Raji (cell line): ENCODE results near the gene RASSF7.
A peak's percentile ranks its signal among the peaks of the same experiment; 100 is the strongest.

Experiments
- POLR2A ChIP-seq: IDR thresholded peaks from 2 replicates; pipeline ENCODE4 v1.6.1; 2011; ENCODE audit warnings: low read depth, low read length, control low read depth; ENCODE audit not compliant: insufficient read depth

Gene RASSF7, protein sequence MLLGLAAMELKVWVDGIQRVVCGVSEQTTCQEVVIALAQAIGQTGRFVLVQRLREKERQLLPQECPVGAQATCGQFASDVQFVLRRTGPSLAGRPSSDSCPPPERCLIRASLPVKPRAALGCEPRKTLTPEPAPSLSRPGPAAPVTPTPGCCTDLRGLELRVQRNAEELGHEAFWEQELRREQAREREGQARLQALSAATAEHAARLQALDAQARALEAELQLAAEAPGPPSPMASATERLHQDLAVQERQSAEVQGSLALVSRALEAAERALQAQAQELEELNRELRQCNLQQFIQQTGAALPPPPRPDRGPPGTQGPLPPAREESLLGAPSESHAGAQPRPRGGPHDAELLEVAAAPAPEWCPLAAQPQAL

GRCh38 chr11:560305-561147 is at the start of gene RASSF7, which contains the start of gene LMNTD2:
TSS of gene RASSF7 (plus strand) at chr11:560970. CDS start at chr11:561769, 799 bp downstream.
TSS of gene LMNTD2 (minus strand) at chr11:560738. CDS start at chr11:560716, 22 bp downstream.
- TF ChIP-seq POLR2A = peak; percentile 87

- no peak for TF ChIP-seq POLR2A
Observed at GRCh38 chr11:512761-513595, 47.8 kb upstream of the RASSF7 start.

GRCh38 chr11:514606-515005 is 46.2 kb upstream of the RASSF7 start:
- no peak for TF ChIP-seq POLR2A

GRCh38 chr11:515131-515530 is 45.6 kb upstream of the RASSF7 start:
- TF ChIP-seq POLR2A = no peak

DNA sequence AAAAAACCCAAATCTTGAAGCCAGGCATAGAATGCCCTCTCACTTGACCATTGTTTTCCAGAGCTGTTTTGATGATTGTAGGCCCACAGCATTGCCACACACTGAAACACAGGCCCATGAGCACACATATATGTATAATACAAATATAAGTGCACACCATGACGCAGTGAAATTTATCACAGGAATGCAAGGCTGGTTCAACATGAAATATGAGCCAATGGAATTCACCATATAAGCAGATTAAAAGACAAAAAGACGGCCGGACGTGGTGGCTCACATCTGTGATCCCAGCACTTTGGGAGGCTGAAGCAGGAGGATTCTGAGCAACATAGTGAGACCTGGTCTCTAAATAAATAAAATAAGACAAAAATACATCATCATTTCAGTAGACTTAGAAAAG is 44.4 kb upstream of the RASSF7 start:
- TF ChIP-seq POLR2A = no peak

DNA sequence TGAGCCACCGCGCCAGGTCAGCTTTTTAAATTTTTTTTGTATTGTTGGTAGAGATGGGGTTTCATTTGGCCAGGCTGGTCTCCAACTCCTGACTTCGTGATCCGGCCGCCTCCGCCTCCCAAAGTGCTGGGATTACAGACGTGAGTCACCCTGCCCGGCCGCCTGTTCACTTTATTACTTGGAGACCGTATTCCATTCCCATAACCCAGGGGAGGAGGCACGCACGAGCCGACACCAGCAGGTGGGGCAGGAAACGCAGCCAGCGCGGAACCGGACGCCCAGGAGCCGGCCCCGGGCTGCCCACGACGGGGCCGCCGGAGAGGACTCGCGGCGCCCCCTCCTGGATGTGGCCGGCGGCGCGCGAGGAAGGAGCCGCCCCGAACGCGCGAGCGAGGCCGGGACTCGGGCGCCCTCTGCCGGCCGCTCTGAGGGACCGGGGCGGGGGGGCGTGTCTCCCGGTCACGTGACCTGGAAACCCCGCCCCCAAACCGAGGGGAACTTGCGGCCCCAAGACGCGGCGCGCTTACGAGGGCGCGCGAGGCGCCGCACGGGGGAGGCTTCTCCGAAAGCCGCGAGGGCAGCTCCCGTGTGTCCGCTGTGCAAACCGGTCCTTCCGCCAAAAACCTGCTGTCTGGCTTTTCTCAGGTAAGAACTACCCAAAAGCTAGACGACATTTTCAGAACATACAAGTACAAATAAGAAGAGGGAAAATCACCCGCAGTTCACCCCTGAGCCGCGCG is 42.1 kb upstream of the RASSF7 start:
- TF ChIP-seq POLR2A = peak; percentile 76

- TF ChIP-seq POLR2A = no peak
Observed at GRCh38 chr11:520428-521176, 40.2 kb upstream of the RASSF7 start.

DNA sequence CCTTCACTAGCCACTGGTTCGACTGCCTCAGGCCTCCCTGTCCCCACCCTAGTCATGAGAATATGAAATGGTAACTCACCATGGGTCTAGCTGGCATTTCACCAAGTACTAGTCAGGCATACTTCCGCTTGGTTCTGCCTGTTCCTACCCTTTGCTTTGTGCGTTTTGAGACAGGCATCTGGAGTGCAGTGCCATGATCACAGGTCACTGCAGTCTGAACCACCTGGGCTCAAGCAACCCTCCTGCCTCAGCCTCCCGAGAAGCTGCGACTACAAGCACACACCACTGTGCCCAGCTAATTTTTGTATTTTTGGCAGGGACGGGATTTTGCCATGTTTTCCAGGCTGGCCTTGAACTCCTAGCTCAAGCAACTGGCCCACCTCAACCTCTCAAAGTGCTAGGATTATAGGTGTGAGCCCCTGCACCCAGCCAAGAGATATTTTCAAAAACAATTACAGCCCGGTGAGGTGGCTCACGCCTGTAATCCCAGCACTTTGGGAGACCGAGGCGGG is 39.5 kb upstream of the RASSF7 start:
- TF ChIP-seq POLR2A = no peak

DNA sequence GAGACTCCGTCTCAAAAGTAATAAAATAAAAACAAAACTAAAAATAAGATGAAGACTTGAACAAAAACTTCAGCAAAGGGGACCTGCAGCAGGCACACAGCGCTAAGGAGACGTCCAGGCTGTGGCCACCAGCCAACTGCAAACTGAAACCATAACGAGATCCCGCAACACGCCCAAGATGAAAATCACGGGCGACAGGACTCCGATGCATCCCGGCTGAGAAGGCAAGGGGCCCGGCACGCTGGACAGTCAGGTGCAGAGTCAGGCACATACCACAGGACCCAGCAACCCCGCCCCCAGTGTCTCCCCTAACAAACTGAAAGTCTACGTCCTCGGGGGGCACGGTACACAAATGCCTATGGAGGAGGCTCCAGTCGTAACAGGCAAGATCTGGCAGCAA is 34.6 kb upstream of the RASSF7 start:
- TF ChIP-seq POLR2A = no peak

GRCh38 chr11:528166-528814 is 32.5 kb upstream of the RASSF7 start:
- no peak for TF ChIP-seq POLR2A

GRCh38 chr11:528815-529727 is 31.7 kb upstream of the RASSF7 start:
- no peak for TF ChIP-seq POLR2A

GRCh38 chr11:529728-530411 is 30.9 kb upstream of the RASSF7 start:
- TF ChIP-seq POLR2A = no peak
